Heart left ventricle (tissue), 13 donors: ENCODE data around the gene DOCK9.

Experiments
- CTCF ChIP-seq, 12 donors: fragments of 200-600 bp; sonication (generic) in 4 of 12; IDR thresholded peaks; one replicate each; pipeline versions ENCODE4 v1.5.0 to v1.8.0; 2018 to 2022; ENCODE audit warnings: antibody characterized with exemption in 12 of 12, mild to moderate bottlenecking in 5 of 12
- POLR2A ChIP-seq, 2 donors: fragments of 450-650 bp; IDR thresholded peaks; one replicate each; pipeline ENCODE4 v1.6.1; 2017; ENCODE audit warnings: antibody characterized with exemption in 2 of 2, mild to moderate bottlenecking in 2 of 2, moderate library complexity in 2 of 2
- donor health status: ischemic (EF 13 %, LVEDD 7.1; RV severe dilation, severe dysfunction).
- donor health status: DM: no; HTN: yes; CAD: no.
- donor health status: DM: no; HTN: no; CAD: no.
- donor health status: ischemic (EF 25% LVEDD 6.9; RV normal size, moderate dysfunction).
- donor health status: ischemic (EF 25% LVEDD 5.7; RV mildly dilated, moderate dysfunction).
- donor health status: ischemic (EF 35%, LVEDD 5.7; RV mildly dilated, moderate dysfunction).
- donor health status: nonischemic (EF 11% LVEDD 7.7; RV severe dilation, severe dysfunction).
- donor health status: DM: yes; HTN: yes; CAD: no.
- donor health status: PGD.
- donor health status: ischemic (EF 29% LVEDD 5.4; RV normal size, mild dysfunction).
- donor health status: nonischemic (EF 23%, LVEDD 6.1; RV moderate dilation, normal function).

- TF ChIP-seq CTCF (IDR thresholded peaks at IDR 0.05) (no peak), POLR2A (IDR thresholded peaks at IDR 0.05) (no peak)
These were observed 211.2 kb downstream of the DOCK9 start for GRCh38 chr13:98766697-98767096.
